ENCODE measurements around the gene EPAS1.

DNA sequence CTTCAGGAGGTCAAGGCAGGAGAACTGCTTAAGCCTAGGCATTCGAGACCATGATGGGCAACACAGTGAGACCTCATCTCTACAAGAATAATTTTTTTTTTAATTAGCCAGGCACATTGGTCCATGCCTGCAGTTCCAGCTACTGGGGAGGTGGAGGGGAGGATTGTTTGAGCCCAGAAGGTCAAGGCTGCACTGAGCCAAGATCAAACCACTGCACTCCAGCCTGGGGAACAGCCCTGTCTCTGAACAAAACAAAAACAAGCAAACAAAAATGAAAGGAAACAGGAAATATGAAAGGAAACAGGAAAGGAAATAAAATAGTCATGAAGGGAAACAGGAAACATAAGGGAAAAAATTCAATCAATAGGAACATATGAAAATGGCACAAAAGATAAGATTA is 117.5 kb downstream of the EPAS1 start:
- no peak for TF ChIP-seq TAF1 (conservative IDR thresholded peaks at IDR 0.05)
- TF ChIP-seq, protein P1, sequence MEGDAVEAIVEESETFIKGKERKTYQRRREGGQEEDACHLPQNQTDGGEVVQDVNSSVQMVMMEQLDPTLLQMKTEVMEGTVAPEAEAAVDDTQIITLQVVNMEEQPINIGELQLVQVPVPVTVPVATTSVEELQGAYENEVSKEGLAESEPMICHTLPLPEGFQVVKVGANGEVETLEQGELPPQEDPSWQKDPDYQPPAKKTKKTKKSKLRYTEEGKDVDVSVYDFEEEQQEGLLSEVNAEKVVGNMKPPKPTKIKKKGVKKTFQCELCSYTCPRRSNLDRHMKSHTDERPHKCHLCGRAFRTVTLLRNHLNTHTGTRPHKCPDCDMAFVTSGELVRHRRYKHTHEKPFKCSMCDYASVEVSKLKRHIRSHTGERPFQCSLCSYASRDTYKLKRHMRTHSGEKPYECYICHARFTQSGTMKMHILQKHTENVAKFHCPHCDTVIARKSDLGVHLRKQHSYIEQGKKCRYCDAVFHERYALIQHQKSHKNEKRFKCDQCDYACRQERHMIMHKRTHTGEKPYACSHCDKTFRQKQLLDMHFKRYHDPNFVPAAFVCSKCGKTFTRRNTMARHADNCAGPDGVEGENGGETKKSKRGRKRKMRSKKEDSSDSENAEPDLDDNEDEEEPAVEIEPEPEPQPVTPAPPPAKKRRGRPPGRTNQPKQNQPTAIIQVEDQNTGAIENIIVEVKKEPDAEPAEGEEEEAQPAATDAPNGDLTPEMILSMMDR (IDR thresholded peaks at IDR 0.05; ENCODE audit: low read depth, low read length, missing input control) = no peak
- no peak for TF ChIP-seq GABPA (IDR thresholded peaks at IDR 0.05 in 1 of 2, conservative IDR thresholded peaks at IDR 0.05 in 1 of 2)

All from liver (tissue), 3 donors.